Measurements from ENCODE around the gene PRR15L.
A peak's percentile ranks its signal among the peaks of the same experiment; 100 is the strongest.

Gene PRR15L

DNA sequence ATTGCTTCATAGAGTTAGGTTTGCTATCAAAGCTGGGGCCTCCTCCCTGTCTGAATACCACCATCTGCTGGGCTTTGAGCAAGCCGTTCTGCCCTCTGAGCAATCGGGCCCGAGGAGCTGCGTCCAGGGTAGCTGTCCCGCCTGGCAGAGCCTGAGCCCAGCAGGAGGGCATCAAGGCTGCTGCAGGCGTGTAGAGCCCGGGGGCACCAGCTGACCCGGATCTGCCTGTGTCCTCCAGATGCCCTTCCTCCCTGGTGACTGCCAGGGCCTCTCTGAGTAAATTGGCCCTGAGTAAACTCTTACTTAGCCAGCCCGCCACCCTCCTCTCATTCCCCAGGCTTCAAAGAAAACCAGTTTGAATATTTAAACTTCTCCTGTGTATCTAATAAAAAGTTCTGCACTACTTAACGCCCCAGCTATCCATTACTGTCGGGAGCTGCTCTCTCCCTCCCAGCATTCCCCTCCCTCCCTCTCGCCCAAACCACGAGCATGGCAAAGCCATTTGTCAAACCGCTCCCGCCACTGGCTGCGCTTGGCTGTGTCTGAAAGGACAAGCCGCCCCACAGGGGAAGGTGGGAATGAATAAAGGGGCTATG, 29.7 kb upstream of the PRR15L start:
- Histone ChIP-seq H3K4me1 (ENCODE audit: control insufficient read depth, insufficient read depth, low read length) (peaks cover 10% of the 10 kb centered on the region), H3K4me3 (ENCODE audit: low read length in 2 of 2) (peak overlapping the region in 1 of 2 donors; percentile 29), H3K27me3 (ENCODE audit: control insufficient read depth in 1 of 2, insufficient read depth in 2 of 2, low read length in 2 of 2) (no peaks in the 10 kb centered on the region), H3K9me3 (ENCODE audit: control insufficient read depth in 2 of 2, low read length in 2 of 2) (no peaks in the 10 kb centered on the region), H3K36me3 (ENCODE audit: control insufficient read depth in 2 of 2, insufficient read depth in 2 of 2, low read length in 2 of 2) (peaks cover 3 to 5% of the 10 kb centered on the region in 2 donors), H3K27ac (ENCODE audit: low read length) (peak overlapping the region; percentile 78), H3K9ac (ENCODE audit: low read length in 2 of 2) (peak overlapping the region; percentile 21 to 44)

DNA sequence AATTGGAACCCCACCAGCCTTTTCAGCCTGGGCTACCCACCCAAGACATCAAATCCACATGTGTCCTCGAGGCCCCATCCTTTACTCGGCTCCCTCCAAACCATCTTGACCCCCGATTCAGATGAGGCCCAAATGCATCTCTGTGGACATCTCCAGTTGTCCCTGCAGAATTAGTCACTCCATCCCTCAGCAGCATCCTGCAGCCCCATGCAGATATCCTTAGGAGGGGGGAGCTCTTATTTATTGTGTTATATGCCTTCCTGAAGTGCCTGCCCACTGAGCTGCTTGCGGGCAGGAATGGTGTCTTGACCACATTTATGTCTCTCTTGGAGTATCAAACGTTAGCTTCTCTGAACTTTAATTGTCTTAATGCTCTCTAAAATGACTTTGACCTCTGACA, 28.8 kb upstream of the PRR15L start:
- no peaks in the 10 kb centered on the region for H3K9me3 ChIP-seq (ENCODE audit: control insufficient read depth in 2 of 2, low read length in 2 of 2)
- peaks cover 10% of the 10 kb centered on the region for H3K4me1 ChIP-seq (ENCODE audit: control insufficient read depth, insufficient read depth, low read length)
- H3K36me3 ChIP-seq (ENCODE audit: control insufficient read depth in 2 of 2, insufficient read depth in 2 of 2, low read length in 2 of 2), result peaks cover 6 to 12% of the 10 kb centered on the region in 2 donors
- no peaks in the 10 kb centered on the region for H3K27me3 ChIP-seq (ENCODE audit: control insufficient read depth in 1 of 2, insufficient read depth in 2 of 2, low read length in 2 of 2)
- H3K9ac ChIP-seq (ENCODE audit: low read length in 2 of 2), result no peak overlapping the region
- H3K27ac ChIP-seq (ENCODE audit: low read length), result peak overlapping the region; percentile 78
- no peak overlapping the region for H3K4me3 ChIP-seq (ENCODE audit: low read length in 2 of 2)

- Histone ChIP-seq H3K27ac (ENCODE audit: low read length) (no peak overlapping the region), H3K27me3 (ENCODE audit: control insufficient read depth in 1 of 2, insufficient read depth in 2 of 2, low read length in 2 of 2) (no peaks in the 10 kb centered on the region), H3K9me3 (ENCODE audit: control insufficient read depth in 2 of 2, low read length in 2 of 2) (no peaks in the 10 kb centered on the region), H3K4me1 (ENCODE audit: control insufficient read depth, insufficient read depth, low read length) (peaks cover 10% of the 10 kb centered on the region), H3K9ac (ENCODE audit: low read length in 2 of 2) (no peak overlapping the region), H3K36me3 (ENCODE audit: control insufficient read depth in 2 of 2, insufficient read depth in 2 of 2, low read length in 2 of 2) (peaks cover 29% of the 10 kb centered on the region in 2 donors), H3K4me3 (ENCODE audit: low read length in 2 of 2) (no peak overlapping the region)
Observed at GRCh38 chr17:47983492-47984223, 26.0 kb upstream of the PRR15L start.

DNA sequence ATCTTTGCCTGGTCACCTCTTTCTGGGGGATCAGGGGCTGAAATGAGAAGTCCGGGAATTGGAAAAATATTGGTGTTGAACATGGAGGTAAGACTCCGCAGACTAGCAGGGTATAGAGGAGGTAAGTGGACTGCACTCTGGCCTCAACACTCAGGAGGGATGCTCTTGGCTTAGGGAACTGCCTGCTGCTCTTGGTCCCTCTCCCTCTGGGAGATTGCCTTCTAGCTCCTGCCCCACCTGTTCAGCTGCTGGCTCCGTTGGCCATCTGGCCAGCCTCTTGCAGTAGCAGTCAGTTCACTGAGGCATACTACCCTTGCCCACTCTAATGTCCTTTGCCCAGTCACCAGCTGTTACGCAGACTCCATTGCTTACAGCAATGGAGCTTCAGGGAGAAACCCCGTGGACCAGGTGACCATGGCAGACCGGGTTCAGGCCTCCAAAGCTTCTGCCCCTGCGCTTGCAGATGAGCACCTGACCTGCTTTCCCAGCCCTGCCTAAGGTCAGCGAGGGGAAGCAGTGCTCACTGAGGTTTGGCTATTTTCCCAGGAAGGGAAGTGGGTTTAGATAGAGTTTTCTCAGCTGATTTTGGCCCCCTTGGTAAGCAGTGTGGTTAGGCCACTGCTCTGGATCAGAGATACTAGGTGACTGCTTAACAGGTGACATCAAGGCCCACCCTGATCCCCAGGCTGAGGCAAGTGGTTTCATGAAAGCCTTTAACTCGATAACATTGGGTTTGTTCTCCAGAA, 25.1 kb upstream of the PRR15L start:
- no peak overlapping the region for H3K27ac ChIP-seq (ENCODE audit: low read length)
- peaks cover 8% of the 10 kb centered on the region for H3K4me1 ChIP-seq (ENCODE audit: control insufficient read depth, insufficient read depth, low read length)
- no peak overlapping the region for H3K4me3 ChIP-seq (ENCODE audit: low read length in 2 of 2)
- peaks cover 30 to 32% of the 10 kb centered on the region in 2 donors for H3K36me3 ChIP-seq (ENCODE audit: control insufficient read depth in 2 of 2, insufficient read depth in 2 of 2, low read length in 2 of 2)
- no peak overlapping the region for H3K9ac ChIP-seq (ENCODE audit: low read length in 2 of 2)
- no peaks in the 10 kb centered on the region for H3K27me3 ChIP-seq (ENCODE audit: control insufficient read depth in 1 of 2, insufficient read depth in 2 of 2, low read length in 2 of 2)
- H3K9me3 ChIP-seq (ENCODE audit: control insufficient read depth in 2 of 2, low read length in 2 of 2), result no peaks in the 10 kb centered on the region

- H3K36me3 ChIP-seq (ENCODE audit: control insufficient read depth in 2 of 2, insufficient read depth in 2 of 2, low read length in 2 of 2), result peaks cover 32 to 34% of the 10 kb centered on the region in 2 donors
- H3K9me3 ChIP-seq (ENCODE audit: control insufficient read depth in 2 of 2, low read length in 2 of 2), result no peaks in the 10 kb centered on the region
- H3K4me1 ChIP-seq (ENCODE audit: control insufficient read depth, insufficient read depth, low read length), result peaks cover 4% of the 10 kb centered on the region
- no peak overlapping the region for H3K9ac ChIP-seq (ENCODE audit: low read length in 2 of 2)
- H3K27me3 ChIP-seq (ENCODE audit: control insufficient read depth in 1 of 2, insufficient read depth in 2 of 2, low read length in 2 of 2), result no peaks in the 10 kb centered on the region
- no peak overlapping the region for H3K27ac ChIP-seq (ENCODE audit: low read length)
- H3K4me3 ChIP-seq (ENCODE audit: low read length in 2 of 2), result no peak overlapping the region
Observed at GRCh38 chr17:47982091-47982617, 24.5 kb upstream of the PRR15L start.

GRCh38 chr17:47981462-47981861, 23.8 kb upstream of the PRR15L start:
- Histone ChIP-seq H3K4me3 (ENCODE audit: low read length in 2 of 2) (no peak overlapping the region), H3K9me3 (ENCODE audit: control insufficient read depth in 2 of 2, low read length in 2 of 2) (no peaks in the 10 kb centered on the region), H3K27me3 (ENCODE audit: control insufficient read depth in 1 of 2, insufficient read depth in 2 of 2, low read length in 2 of 2) (no peaks in the 10 kb centered on the region), H3K9ac (ENCODE audit: low read length in 2 of 2) (no peak overlapping the region), H3K36me3 (ENCODE audit: control insufficient read depth in 2 of 2, insufficient read depth in 2 of 2, low read length in 2 of 2) (peaks cover 35 to 37% of the 10 kb centered on the region in 2 donors), H3K4me1 (ENCODE audit: control insufficient read depth, insufficient read depth, low read length) (no peaks in the 10 kb centered on the region), H3K27ac (ENCODE audit: low read length) (no peak overlapping the region)

GRCh38 chr17:47980541-47980940, 22.9 kb upstream of the PRR15L start:
- Histone ChIP-seq H3K4me1 (ENCODE audit: control insufficient read depth, insufficient read depth, low read length) (no peaks in the 10 kb centered on the region), H3K27ac (ENCODE audit: low read length) (no peak overlapping the region), H3K4me3 (ENCODE audit: low read length in 2 of 2) (no peak overlapping the region), H3K9ac (ENCODE audit: low read length in 2 of 2) (no peak overlapping the region), H3K27me3 (ENCODE audit: control insufficient read depth in 1 of 2, insufficient read depth in 2 of 2, low read length in 2 of 2) (no peaks in the 10 kb centered on the region), H3K36me3 (ENCODE audit: control insufficient read depth in 2 of 2, insufficient read depth in 2 of 2, low read length in 2 of 2) (peaks cover 35 to 42% of the 10 kb centered on the region in 2 donors), H3K9me3 (ENCODE audit: control insufficient read depth in 2 of 2, low read length in 2 of 2) (no peaks in the 10 kb centered on the region)

GRCh38 chr17:47978324-47978723, 20.6 kb upstream of the PRR15L start:
- Histone ChIP-seq H3K4me3 (ENCODE audit: low read length in 2 of 2) (no peak overlapping the region), H3K9me3 (ENCODE audit: control insufficient read depth in 2 of 2, low read length in 2 of 2) (no peaks in the 10 kb centered on the region), H3K27ac (ENCODE audit: low read length) (no peak overlapping the region), H3K4me1 (ENCODE audit: control insufficient read depth, insufficient read depth, low read length) (no peaks in the 10 kb centered on the region), H3K36me3 (ENCODE audit: control insufficient read depth in 2 of 2, insufficient read depth in 2 of 2, low read length in 2 of 2) (peaks cover 46 to 57% of the 10 kb centered on the region in 2 donors), H3K27me3 (ENCODE audit: control insufficient read depth in 1 of 2, insufficient read depth in 2 of 2, low read length in 2 of 2) (no peaks in the 10 kb centered on the region), H3K9ac (ENCODE audit: low read length in 2 of 2) (no peak overlapping the region)

DNA sequence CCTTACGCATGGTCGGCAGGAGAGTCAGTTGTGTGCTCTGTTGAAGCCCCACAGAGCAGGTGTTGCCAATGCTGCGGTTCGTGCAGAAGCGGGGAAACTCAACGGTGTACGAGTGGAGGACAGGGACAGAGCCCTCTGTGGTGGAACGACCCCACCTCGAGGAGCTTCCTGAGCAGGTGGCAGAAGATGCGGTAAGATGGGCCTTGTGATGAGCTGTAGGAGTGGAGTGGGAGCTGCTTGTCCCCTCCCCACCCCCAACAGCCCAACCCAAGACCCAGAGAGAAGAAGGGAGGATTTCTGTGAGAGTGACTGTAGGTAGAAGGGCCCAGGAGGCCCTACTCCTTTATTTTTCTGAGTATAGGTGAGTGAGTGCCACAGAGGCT, 18.1 kb upstream of the PRR15L start:
- Histone ChIP-seq H3K36me3 (ENCODE audit: control insufficient read depth in 2 of 2, insufficient read depth in 2 of 2, low read length in 2 of 2) (peaks cover 38 to 43% of the 10 kb centered on the region in 2 donors), H3K27ac (ENCODE audit: low read length) (no peak overlapping the region), H3K27me3 (ENCODE audit: control insufficient read depth in 1 of 2, insufficient read depth in 2 of 2, low read length in 2 of 2) (no peaks in the 10 kb centered on the region), H3K9ac (ENCODE audit: low read length in 2 of 2) (no peak overlapping the region), H3K4me3 (ENCODE audit: low read length in 2 of 2) (no peak overlapping the region), H3K9me3 (ENCODE audit: control insufficient read depth in 2 of 2, low read length in 2 of 2) (no peaks in the 10 kb centered on the region), H3K4me1 (ENCODE audit: control insufficient read depth, insufficient read depth, low read length) (peaks cover 10% of the 10 kb centered on the region)

DNA sequence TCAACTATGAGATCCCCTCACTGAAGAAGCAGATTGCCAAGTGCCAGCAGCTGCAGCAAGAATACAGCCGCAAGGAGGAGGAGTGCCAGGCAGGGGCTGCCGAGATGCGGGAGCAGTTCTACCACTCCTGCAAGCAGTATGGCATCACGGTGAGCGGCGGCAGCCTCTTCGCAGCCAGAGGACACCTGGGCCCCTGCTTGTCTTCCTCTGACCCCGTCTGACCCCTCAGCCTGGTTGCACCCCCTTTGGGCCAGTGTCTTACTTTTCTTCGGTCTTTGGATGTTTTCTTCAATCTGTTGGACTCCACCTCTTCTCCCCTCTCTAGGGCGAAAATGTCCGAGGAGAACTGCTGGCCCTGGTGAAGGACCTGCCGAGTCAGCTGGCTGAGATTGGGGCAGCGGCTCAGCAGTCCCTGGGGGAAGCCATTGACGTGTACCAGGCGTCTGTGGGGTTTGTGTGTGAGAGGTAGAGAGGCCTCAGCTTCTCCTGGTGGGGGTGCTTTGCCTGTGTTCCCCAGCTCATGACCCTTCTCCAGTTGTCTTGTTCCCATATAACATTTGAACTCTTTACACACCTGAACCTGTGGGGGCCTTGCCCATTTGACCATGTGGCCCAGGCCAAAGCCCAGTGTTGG, 17.6 kb upstream of the PRR15L start:
- Histone ChIP-seq H3K9ac (ENCODE audit: low read length in 2 of 2) (no peak overlapping the region), H3K4me1 (ENCODE audit: control insufficient read depth, insufficient read depth, low read length) (peaks cover 12% of the 10 kb centered on the region), H3K4me3 (ENCODE audit: low read length in 2 of 2) (no peak overlapping the region), H3K27ac (ENCODE audit: low read length) (no peak overlapping the region), H3K36me3 (ENCODE audit: control insufficient read depth in 2 of 2, insufficient read depth in 2 of 2, low read length in 2 of 2) (peaks cover 33 to 38% of the 10 kb centered on the region in 2 donors), H3K27me3 (ENCODE audit: control insufficient read depth in 1 of 2, insufficient read depth in 2 of 2, low read length in 2 of 2) (no peaks in the 10 kb centered on the region), H3K9me3 (ENCODE audit: control insufficient read depth in 2 of 2, low read length in 2 of 2) (no peaks in the 10 kb centered on the region)

All from stomach smooth muscle (tissue), 2 donors.